ENCODE results near the gene FBXO41. TPM values are rescaled to one million over a fixed set of nuclear protein-coding genes. Genes with fewer than 3 reads are reported as not detected.
A peak's percentile ranks its signal among the peaks of the same experiment; 100 is the strongest.

The FBXO41 gene
- total RNA-seq, 4 donors from 2014 or later, result 0.84 to 13.9 (median 4.4) TPM

DNA sequence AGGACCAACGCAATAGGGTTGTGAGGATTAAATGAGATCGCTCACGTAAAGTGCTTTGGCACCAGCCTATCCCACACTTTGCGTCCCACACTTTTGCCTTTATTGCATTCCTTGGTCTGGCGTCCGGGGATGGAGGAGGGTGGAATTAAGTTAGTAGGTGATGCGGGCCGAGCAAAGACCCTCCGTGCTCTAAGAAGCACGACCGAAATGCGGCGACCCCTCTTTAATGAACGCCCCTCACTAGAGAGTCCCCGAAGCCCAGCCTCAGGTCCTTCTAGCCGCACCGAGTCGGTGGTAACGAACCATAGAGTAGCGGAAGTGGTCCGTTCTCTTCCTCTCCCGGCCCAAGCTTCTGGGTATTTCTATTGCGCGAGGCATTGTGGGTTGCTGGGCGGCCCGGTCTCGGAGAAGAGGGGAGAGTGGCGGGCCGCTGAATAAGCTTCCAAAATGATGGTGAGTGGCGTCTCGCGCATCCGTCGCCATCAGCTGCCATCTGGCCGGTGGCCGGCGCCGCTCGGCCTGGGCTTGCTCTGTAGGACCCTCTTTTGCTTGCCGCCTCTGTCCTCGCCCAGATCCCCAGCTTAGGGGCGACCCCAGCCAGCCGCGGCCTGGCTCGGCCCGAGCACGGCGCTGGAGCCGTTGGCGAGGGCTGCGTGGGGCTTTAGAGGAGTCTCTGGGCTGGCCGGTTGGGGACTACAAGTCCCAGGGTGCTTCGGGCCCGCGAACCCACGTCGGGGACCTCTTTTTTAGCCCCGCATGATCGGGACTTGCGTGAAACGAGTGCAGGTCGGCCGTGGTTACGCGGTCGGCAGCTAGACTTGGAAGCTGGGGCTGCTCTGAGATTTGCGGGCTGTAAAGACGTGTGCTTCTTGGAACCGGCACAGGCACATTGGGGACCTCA lies 50.1 kb downstream of the FBXO41 start, which contains the start of gene CCT7:
Gene CCT7, plus strand, starts transcription at position 377 of the 901 bp plus-strand sequence. Its CDS starts 71 bp downstream, at position 448.
- peak in 1 of 2 donors; percentile 68 for TF ChIP-seq POLR2A (IDR thresholded peaks at IDR 0.05)
- TF ChIP-seq, protein P1, sequence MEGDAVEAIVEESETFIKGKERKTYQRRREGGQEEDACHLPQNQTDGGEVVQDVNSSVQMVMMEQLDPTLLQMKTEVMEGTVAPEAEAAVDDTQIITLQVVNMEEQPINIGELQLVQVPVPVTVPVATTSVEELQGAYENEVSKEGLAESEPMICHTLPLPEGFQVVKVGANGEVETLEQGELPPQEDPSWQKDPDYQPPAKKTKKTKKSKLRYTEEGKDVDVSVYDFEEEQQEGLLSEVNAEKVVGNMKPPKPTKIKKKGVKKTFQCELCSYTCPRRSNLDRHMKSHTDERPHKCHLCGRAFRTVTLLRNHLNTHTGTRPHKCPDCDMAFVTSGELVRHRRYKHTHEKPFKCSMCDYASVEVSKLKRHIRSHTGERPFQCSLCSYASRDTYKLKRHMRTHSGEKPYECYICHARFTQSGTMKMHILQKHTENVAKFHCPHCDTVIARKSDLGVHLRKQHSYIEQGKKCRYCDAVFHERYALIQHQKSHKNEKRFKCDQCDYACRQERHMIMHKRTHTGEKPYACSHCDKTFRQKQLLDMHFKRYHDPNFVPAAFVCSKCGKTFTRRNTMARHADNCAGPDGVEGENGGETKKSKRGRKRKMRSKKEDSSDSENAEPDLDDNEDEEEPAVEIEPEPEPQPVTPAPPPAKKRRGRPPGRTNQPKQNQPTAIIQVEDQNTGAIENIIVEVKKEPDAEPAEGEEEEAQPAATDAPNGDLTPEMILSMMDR (IDR thresholded peaks at IDR 0.05), result no peak
- TF ChIP-seq EP300 (IDR thresholded peaks at IDR 0.05), result peak; percentile 66 to 97
- Histone ChIP-seq H3K4me3 (peak within 1 kb of the TSS; percentile 49 to 80 (median 69)), H3K4me1 (peaks cover 0 to 50% (median 7%) of the 10 kb centered on the region in 4 donors), H3K36me3 (peaks cover 0 to 14% (median 0%) of the 10 kb centered on the region in 3 donors), H3K27me3 (no peaks in the 10 kb centered on the region), H3K9me3 (no peaks in the 10 kb centered on the region), H3K27ac (peak within 1 kb of the TSS; percentile 63 to 95 (median 92))
- WGBS, 2 donors, result 0% methylated on average over 35 to 65 of the region's 69 CpGs
- DNase-seq (ENCODE audit: low spot score in 2 of 2), result peak; percentile 72 to 89

DNA sequence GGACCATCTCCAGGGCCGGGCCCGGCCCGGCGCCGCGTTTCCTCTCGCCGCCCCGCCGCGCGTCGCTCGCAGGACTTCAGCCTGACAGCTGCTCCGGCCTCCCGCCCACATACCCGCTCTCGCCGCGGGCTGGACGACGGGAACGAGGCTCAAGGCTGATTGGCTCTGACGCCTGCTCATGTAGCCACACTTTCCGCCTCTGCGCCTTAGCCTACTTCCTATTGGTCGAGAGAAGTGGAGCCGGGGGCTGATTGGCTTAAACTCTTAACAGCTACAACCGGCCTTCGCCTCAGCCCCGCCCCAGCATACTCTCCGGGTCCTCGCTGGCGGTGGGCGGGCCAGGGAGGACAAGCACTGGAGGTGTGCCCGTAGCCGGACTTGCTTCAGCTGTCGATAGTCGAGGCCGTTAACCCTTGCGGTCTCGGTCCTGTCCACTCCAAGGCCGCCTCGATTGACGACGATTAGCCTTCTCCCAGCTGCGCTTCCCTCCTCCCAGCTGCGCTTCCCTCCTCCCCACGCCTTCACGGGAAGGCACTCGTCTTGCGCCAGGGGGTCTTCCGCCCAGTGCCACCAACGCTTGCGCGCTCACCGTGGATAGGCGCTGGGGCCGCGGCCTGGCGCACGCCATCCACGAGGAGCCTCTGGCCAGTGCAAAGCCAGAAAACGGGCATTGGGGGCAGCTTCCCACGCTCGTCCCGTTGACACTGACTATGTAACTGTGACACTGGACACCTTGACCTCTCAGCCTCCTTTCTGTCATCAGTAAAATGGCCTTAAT lies 50.9 kb downstream of the FBXO41 start, which contains the start of gene PRADC1:
Gene PRADC1, minus strand, starts transcription at position 86 of the 778 bp plus-strand sequence. Its CDS starts 79 bp downstream, at position 7.
- H3K27ac ChIP-seq, result peak within 1 kb of the TSS; percentile 63 to 95 (median 92)
- no peaks in the 10 kb centered on the region for H3K27me3 ChIP-seq
- peak; percentile 98 to 99 for DNase-seq (ENCODE audit: low spot score in 2 of 2)
- peaks cover 0 to 42% (median 7%) of the 10 kb centered on the region in 4 donors for H3K4me1 ChIP-seq
- 0% methylated on average over 24 to 58 of the region's 67 CpGs for WGBS, 2 donors
- TF ChIP-seq EP300 (IDR thresholded peaks at IDR 0.05), result peak; percentile 51 to 66
- TF ChIP-seq, protein P1 (IDR thresholded peaks at IDR 0.05), result peak in 1 of 5 experiments; percentile 50
- TF ChIP-seq POLR2A (IDR thresholded peaks at IDR 0.05), result peak in 1 of 2 donors; percentile 32
- H3K36me3 ChIP-seq, result peaks cover 0 to 18% (median 0%) of the 10 kb centered on the region in 3 donors
- no peaks in the 10 kb centered on the region for H3K9me3 ChIP-seq
- H3K4me3 ChIP-seq, result peak within 1 kb of the TSS; percentile 49 to 80 (median 78)

DNA sequence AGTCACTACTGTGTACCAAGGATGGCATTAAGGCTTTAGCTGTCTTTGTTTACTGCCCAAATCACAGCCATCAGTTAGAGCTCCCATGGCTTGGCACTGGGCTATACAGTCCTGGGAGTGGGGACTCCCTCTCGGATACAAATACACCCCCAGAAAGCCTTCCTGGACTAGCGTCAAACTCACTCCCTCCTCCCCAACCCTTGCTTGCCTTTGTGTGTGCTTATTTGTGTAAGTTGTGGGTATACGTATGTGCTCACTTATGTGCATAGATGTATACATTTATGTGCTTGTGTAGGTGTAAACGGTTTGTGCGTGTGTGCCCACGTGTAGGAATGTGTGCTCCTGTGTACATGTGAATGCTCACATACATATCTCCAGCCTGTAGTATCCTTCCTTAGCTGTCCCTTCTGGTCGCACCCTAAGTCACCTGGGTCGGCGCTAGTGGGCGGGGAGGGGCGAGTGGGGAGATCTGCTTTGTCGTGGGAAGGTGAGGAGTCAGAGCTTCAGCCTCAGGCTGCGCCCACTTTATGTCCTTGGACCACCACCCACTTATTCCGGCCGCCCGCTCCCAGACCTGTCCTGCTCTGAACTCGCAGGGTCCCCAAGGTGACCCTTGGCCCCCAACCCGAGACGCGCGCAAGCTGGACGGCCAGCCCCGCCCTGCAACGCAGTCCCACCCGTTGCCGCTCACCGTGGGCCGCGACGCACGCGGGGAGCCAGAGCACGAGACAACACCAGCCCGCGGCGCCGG lies 51.7 kb downstream of the FBXO41 start:
- TF ChIP-seq, protein P1 (IDR thresholded peaks at IDR 0.05), result no peak
- TF ChIP-seq EP300 (IDR thresholded peaks at IDR 0.05) (no peak), POLR2A (IDR thresholded peaks at IDR 0.05) (no peak)
- peak overlapping the region in 3 of 4 donors; percentile 64 to 95 (median 70) for H3K27ac ChIP-seq
- H3K36me3 ChIP-seq, result peaks cover 0 to 26% (median 0%) of the 10 kb centered on the region in 3 donors
- WGBS, 2 donors, result 1 to 2% methylated on average over 24 to 30 of the region's 37 CpGs
- H3K4me3 ChIP-seq, result peak overlapping the region; percentile 49 to 80 (median 78)
- DNase-seq (ENCODE audit: low spot score in 2 of 2), result peak in 1 of 2 donors; percentile 14
- no peaks in the 10 kb centered on the region for H3K9me3 ChIP-seq
- H3K4me1 ChIP-seq, result peaks cover 0 to 34% (median 7%) of the 10 kb centered on the region in 4 donors
- no peaks in the 10 kb centered on the region for H3K27me3 ChIP-seq

DNA sequence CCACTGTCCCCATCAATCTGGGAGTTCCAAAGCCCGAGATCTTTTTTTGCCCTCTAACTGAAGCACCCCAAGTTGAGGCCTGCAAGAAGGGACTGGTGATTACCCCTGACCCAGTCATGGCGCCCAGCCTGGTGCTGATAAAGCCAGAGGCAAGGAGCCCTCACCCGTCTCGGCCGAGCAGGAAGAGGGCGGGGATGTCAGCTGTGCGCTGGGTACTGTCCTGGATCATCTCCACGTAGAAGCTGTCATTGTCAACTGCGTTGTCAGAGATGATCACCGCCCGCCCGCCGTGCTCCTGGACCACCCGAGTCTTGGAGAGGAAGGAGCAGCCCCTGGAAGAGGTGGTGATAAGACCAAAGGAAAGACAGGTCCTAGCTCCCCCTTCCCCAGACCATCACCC lies 55.6 kb downstream of the FBXO41 start:
- Histone ChIP-seq H3K27me3 (no peaks in the 10 kb centered on the region), H3K9me3 (no peaks in the 10 kb centered on the region), H3K4me1 (peaks cover 0 to 8% (median 3%) of the 10 kb centered on the region in 4 donors), H3K27ac (no peak overlapping the region), H3K36me3 (peaks cover 0 to 66% (median 0%) of the 10 kb centered on the region in 3 donors), H3K4me3 (no peak overlapping the region)
- TF ChIP-seq POLR2A (IDR thresholded peaks at IDR 0.05) (no peak), EP300 (IDR thresholded peaks at IDR 0.05) (no peak)
- TF ChIP-seq, protein P1 (IDR thresholded peaks at IDR 0.05), result no peak
- DNase-seq (ENCODE audit: low spot score in 2 of 2), result no peak
- 86 to 87% methylated on average over 14 of the region's 14 CpGs for WGBS, 2 donors

Data from tibial nerve (tissue), 4 donors.